GM12873 (cell line): ENCODE results near the gene PCDHGB5.

ENCODE experiments used
- TF ChIP-seq, protein P1 (sequence below): IDR thresholded peaks from 2 replicates; pipeline ENCODE4 v1.5.1; 2012; ENCODE audit warnings: low read depth, mild to moderate bottlenecking, moderate library complexity, low read length, control low read depth; ENCODE audit not compliant: insufficient read depth; ENCODE audit errors: missing control alignments

Gene PCDHGB5

DNA sequence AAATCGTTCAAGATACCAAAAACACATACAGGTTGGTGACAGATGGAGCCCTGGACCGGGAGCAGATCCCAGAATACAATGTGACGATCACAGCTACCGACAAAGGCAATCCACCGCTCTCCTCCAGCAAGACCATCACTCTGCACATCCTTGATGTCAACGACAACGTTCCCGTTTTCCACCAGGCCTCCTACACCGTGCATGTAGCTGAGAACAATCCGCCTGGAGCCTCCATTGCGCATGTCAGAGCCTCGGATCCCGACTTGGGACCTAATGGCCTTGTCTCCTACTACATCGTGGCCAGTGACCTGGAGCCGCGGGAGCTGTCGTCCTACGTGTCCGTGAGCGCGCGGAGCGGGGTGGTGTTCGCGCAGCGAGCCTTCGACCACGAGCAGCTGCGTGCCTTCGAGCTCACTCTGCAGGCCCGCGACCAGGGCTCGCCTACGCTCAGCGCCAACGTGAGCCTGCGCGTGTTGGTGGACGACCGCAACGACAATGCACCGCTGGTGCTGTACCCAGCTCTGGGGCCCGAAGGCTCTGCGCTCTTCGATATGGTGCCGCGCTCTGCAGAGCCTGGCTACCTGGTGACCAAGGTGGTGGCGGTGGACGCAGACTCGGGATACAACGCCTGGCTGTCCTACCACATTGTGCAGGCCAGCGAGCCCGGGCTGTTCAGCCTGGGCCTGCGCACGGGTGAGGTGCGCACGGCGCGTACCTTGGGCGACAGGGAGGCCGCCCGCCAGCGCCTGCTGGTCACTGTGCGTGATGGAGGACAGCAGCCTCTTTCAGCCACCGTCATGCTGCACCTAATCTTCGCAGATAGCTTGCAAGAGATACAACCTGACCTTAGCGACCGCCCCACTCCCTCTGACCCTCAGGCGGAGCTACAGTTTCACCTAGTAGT is 25.9 kb upstream of the PCDHGB5 start:
- TF ChIP-seq, protein P1, sequence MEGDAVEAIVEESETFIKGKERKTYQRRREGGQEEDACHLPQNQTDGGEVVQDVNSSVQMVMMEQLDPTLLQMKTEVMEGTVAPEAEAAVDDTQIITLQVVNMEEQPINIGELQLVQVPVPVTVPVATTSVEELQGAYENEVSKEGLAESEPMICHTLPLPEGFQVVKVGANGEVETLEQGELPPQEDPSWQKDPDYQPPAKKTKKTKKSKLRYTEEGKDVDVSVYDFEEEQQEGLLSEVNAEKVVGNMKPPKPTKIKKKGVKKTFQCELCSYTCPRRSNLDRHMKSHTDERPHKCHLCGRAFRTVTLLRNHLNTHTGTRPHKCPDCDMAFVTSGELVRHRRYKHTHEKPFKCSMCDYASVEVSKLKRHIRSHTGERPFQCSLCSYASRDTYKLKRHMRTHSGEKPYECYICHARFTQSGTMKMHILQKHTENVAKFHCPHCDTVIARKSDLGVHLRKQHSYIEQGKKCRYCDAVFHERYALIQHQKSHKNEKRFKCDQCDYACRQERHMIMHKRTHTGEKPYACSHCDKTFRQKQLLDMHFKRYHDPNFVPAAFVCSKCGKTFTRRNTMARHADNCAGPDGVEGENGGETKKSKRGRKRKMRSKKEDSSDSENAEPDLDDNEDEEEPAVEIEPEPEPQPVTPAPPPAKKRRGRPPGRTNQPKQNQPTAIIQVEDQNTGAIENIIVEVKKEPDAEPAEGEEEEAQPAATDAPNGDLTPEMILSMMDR = no peak

DNA sequence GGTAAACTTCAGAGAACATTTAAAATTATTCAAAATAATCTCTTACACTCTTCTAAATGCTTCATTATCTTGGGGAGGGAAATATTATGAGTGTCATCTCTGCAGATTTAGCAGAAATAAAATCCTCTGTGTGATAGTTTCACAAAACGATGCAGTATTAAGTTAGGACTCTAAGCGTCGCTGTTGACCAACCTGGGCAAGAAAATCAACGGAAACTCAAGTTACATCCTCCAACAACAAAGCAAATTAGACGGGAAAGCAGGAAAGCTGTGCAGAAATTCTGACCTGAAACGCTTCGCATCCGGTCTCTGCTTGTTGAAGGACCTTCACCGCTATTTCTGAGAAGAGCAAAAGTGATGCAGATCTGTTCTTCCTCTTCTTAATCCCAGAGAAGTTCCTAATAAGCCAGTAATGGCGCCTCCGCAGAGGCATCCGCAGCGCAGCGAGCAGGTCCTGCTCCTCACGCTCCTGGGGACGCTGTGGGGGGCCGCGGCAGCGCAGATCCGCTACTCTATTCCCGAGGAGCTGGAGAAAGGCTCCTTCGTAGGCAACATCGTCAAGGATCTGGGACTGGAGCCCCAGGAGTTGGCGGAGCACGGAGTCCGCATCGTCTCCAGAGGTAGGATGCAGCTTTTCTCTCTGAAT is 24.0 kb upstream of the PCDHGB5 start, which contains the start of gene PCDHGA6:
Gene PCDHGA6 (plus strand): TSS at position 219 of the 645 bp plus-strand sequence. CDS start 193 bp downstream, at position 412.
- TF ChIP-seq, protein P1 = peak; percentile 49

DNA sequence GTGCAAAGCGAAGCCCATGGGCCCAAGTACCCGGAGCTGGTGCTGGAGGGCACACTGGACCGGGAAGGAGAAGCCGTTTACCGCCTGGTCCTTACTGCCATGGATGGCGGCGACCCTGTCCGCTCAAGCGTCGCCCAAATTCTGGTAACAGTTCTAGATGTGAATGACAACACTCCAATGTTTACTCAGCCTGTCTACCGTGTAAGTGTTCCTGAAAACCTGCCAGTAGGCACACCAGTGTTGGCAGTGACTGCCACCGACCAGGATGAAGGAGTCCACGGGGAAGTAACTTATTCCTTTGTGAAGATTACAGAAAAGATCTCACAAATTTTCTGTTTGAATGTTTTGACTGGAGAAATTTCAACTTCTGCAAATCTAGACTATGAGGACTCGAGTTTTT is 23.1 kb upstream of the PCDHGB5 start:
- TF ChIP-seq, protein P1 = no peak

DNA sequence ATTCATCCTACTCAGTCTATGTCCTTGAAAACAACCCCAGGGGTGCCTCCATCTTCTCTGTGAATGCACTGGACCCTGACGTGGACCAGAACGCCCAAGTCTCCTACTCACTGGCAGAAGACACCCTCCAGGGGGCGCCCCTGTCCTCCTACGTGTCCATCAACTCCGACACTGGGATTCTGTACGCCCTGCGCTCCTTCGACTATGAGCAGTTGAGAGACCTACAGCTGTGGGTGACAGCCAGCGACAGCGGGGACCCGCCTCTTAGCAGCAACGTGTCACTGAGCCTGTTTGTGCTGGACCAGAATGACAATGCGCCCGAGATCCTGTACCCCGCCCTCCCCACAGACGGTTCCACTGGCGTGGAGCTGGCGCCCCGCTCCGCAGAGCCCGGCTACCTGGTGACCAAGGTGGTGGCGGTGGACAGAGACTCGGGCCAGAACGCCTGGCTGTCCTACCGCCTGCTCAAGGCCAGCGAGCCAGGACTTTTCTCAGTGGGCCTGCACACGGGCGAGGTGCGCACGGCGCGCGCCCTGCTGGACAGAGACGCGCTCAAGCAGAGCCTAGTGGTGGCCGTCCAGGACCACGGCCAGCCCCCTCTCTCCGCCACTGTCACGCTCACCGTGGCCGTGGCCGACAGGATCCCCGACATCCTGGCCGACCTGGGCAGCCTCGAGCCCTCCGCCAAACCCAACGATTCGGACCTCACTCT is 22.1 kb upstream of the PCDHGB5 start:
- TF ChIP-seq, protein P1 = peak; percentile 15

DNA sequence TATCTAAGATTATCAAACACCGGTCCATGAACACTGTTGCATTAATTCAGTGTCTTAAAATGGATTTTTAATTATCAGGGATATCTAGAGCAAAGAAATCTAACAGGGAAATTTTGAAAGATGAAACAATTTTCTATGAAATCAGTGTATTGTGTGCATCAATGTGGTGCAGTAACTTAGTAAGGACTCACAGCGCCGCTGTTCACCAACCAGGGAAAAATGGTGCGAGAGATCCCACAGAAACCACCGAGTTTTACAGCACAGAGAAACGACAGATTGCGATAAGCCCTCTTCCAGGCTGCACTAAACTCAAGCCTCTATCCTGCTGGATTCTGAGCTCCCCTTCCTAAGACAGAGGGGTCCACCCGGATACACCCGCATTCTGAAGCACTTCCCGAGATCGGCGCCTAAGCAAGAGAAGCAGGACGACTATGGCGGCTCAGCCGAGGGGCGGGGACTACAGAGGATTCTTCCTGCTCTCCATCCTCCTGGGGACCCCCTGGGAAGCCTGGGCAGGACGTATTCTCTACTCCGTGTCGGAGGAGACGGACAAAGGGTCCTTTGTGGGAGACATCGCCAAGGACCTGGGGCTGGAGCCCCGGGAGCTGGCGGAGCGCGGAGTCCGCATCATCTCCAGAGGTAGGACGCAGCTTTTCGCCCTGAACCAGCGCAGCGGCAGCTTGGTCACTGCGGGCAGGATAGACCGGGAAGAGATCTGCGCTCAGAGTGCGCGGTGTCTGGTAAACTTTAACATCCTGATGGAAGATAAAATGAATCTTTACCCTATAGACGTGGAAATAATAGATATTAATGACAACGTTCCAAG is 15.1 kb upstream of the PCDHGB5 start, which contains the start of gene PCDHGA7:
Gene PCDHGA7 (plus strand): TSS at position 274 of the 826 bp plus-strand sequence. CDS start 158 bp downstream, at position 432.
- TF ChIP-seq, protein P1 = no peak

DNA sequence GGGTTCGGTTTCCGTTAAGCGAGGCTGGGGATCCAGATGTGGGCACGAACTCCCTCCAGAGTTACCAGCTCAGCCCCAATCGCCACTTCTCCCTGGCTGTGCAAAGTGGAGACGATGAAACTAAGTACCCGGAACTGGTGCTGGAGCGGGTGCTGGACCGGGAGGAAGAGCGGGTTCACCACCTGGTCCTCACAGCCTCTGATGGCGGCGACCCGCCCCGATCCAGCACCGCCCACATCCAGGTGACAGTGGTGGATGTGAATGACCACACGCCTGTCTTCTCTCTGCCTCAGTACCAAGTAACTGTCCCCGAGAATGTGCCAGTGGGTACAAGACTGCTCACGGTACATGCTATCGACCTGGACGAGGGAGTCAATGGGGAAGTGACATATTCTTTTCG is 14.4 kb upstream of the PCDHGB5 start:
- TF ChIP-seq, protein P1 = no peak
